WTC11 (cell line): ENCODE measurements around the gene CUL2.

ENCODE experiments used
- CTCF ChIP-seq: fragments of 200-600 bp; IDR thresholded peaks from 2 replicates; pipeline ENCODE4 v1.8.0; 2022; ENCODE audit warnings: antibody characterized with exemption
- GRHL2 ChIP-seq: fragments of 250-450 bp; sonication (Bioruptor Pico); IDR thresholded peaks from 2 replicates; pipeline ENCODE4 v1.8.0; 2022; ENCODE audit warnings: mild to moderate bottlenecking, moderate library complexity; ENCODE audit not compliant: insufficient replicate concordance, severe bottlenecking
- JUN ChIP-seq: sonication (generic); formaldehyde crosslinking; IDR thresholded peaks from 2 replicates; pipeline ENCODE4 v1.8.0; 2023; ENCODE audit warnings: mild to moderate bottlenecking, missing genetic modification reagents
- MXD4 ChIP-seq: fragments of 250-450 bp; sonication (Bioruptor Pico); IDR thresholded peaks from 2 replicates; pipeline ENCODE4 v1.8.0; 2021; ENCODE audit warnings: mild to moderate bottlenecking, moderate library complexity, borderline replicate concordance
- RORB ChIP-seq: fragments of 250-450 bp; sonication (Bioruptor Pico); IDR thresholded peaks from 2 replicates; pipeline ENCODE4 v1.9.0; 2021; ENCODE audit warnings: mild to moderate bottlenecking
- ZNF232 ChIP-seq: sonication (generic); formaldehyde crosslinking; IDR thresholded peaks from 2 replicates; pipeline ENCODE4 v1.8.0; 2022; ENCODE audit warnings: mild to moderate bottlenecking, missing genetic modification reagents

- TF ChIP-seq RORB (CRISPR knock-in tag): no peak
- no peak for TF ChIP-seq JUN
- TF ChIP-seq MXD4 (CRISPR knock-in tag): no peak
- no peak for TF ChIP-seq ZNF232 (CRISPR knock-in tag)
- TF ChIP-seq CTCF: no peak
- no peak for TF ChIP-seq GRHL2 (CRISPR knock-in tag)
Measured at GRCh38 chr10:34993782-34994181, 96.4 kb downstream of the CUL2 start.
